SK-N-SH treated with all-trans-retinoic acid at 6 μM for 48 hours (cell line): Measurements from ENCODE around the gene ETS1.

ENCODE experiments used
- ATAC-seq: fragments of 200-7000 bp; cut with Tn5 transposase; 3 replicates; pipeline ENCODE4 v1.9.1; 2020; ENCODE audit warnings: mild to moderate bottlenecking, moderate library complexity
- ARNTL ChIP-seq: fragments of 450-650 bp; formaldehyde crosslinking; IDR thresholded peaks from 2 replicates; pipeline ENCODE4 v1.5.0; 2020; ENCODE audit warnings: low read depth, mild to moderate bottlenecking, moderate library complexity, borderline replicate concordance
- BACH2 ChIP-seq: fragments of 250-450 bp; sonication (Bioruptor Pico); IDR thresholded peaks from 2 replicates; pipeline ENCODE4 v1.9.0; 2021; ENCODE audit warnings: mild to moderate bottlenecking, borderline replicate concordance
- CREB5 ChIP-seq: fragments of 250-450 bp; sonication (Bioruptor Pico); IDR thresholded peaks from 2 replicates; pipeline ENCODE4 v1.5.1; 2020; ENCODE audit warnings: low read depth, mild to moderate bottlenecking, moderate library complexity
- CSDC2 ChIP-seq: fragments of 250-450 bp; sonication (Bioruptor Pico); IDR thresholded peaks from 2 replicates; pipeline ENCODE4 v1.5.0; 2020; ENCODE audit warnings: mild to moderate bottlenecking, moderate library complexity
- CSRNP3 ChIP-seq: fragments of 250-450 bp; sonication (Bioruptor Pico); IDR thresholded peaks from 2 replicates; pipeline ENCODE4 v1.5.1; 2021; ENCODE audit warnings: mild to moderate bottlenecking, moderate library complexity
- GLIS3 ChIP-seq: fragments of 250-450 bp; sonication (Bioruptor Pico); IDR thresholded peaks from 2 replicates; pipeline ENCODE4 v1.5.0; 2020; ENCODE audit warnings: mild to moderate bottlenecking, moderate library complexity
- OSR1 ChIP-seq: fragments of 250-450 bp; sonication (Bioruptor Pico); IDR thresholded peaks from 2 replicates; pipeline ENCODE4 v1.8.0; 2022; ENCODE audit warnings: moderate library complexity, mild to moderate bottlenecking, inconsistent platforms
- PPARA ChIP-seq: fragments of 250-450 bp; sonication (Bioruptor Pico); IDR thresholded peaks from 2 replicates; pipeline ENCODE4 v1.5.0; 2020; ENCODE audit warnings: mild to moderate bottlenecking, borderline replicate concordance
- RARB ChIP-seq: fragments of 250-450 bp; sonication (Bioruptor Pico); IDR thresholded peaks from 2 replicates; pipeline ENCODE4 v1.8.0; 2021; ENCODE audit warnings: mild to moderate bottlenecking, moderate library complexity
- SNAI2 ChIP-seq: fragments of 250-450 bp; sonication (Bioruptor Pico); IDR thresholded peaks from 2 replicates; pipeline ENCODE4 v1.5.0; 2020; ENCODE audit warnings: mild to moderate bottlenecking, moderate library complexity
- TCF4 ChIP-seq: fragments of 250-450 bp; sonication (Bioruptor Pico); IDR thresholded peaks from 2 replicates; pipeline ENCODE4 v1.8.0; 2021; ENCODE audit warnings: mild to moderate bottlenecking, moderate library complexity, borderline replicate concordance
- TOX ChIP-seq: fragments of 250-450 bp; sonication (Bioruptor Pico); IDR thresholded peaks from 2 replicates; pipeline ENCODE4 v1.8.0; 2021; ENCODE audit warnings: mild to moderate bottlenecking, moderate library complexity, borderline replicate concordance
- TSHZ2 ChIP-seq: fragments of 250-450 bp; sonication (Bioruptor Pico); IDR thresholded peaks from 2 replicates; pipeline ENCODE4 v1.5.0; 2020; ENCODE audit warnings: mild to moderate bottlenecking, moderate library complexity
- ZC3H10 ChIP-seq: fragments of 250-450 bp; sonication (Bioruptor Pico); IDR thresholded peaks from 2 replicates; pipeline ENCODE4 v1.5.1; 2021; ENCODE audit warnings: mild to moderate bottlenecking, moderate library complexity
- ZFP3 ChIP-seq: fragments of 250-450 bp; sonication (Bioruptor Pico); IDR thresholded peaks from 2 replicates; pipeline ENCODE4 v1.5.0; 2020; ENCODE audit warnings: mild to moderate bottlenecking, moderate library complexity
- ZFP30 ChIP-seq: fragments of 450-650 bp; formaldehyde crosslinking; IDR thresholded peaks from 2 replicates; pipeline ENCODE4 v1.5.0; 2022; ENCODE audit warnings: mild to moderate bottlenecking, moderate library complexity
- ZNF565 ChIP-seq: fragments of 450-650 bp; formaldehyde crosslinking; conservative IDR thresholded peaks from 2 replicates; pipeline ENCODE4 v1.5.0; 2020; ENCODE audit warnings: low read depth, mild to moderate bottlenecking, moderate library complexity
- ZNF70 ChIP-seq: fragments of 450-650 bp; formaldehyde crosslinking; IDR thresholded peaks from 2 replicates; pipeline ENCODE4 v1.5.0; 2020; ENCODE audit warnings: mild to moderate bottlenecking, moderate library complexity
- ZNF8 ChIP-seq: fragments of 450-650 bp; formaldehyde crosslinking; IDR thresholded peaks from 2 replicates; pipeline ENCODE4 v1.5.0; 2020; ENCODE audit warnings: mild to moderate bottlenecking, moderate library complexity
- TF ChIP-seq, protein P1 (sequence below): fragments of 250-450 bp; sonication (Bioruptor Pico); IDR thresholded peaks from 2 replicates; pipeline ENCODE4 v1.8.0; 2020; ENCODE audit warnings: mild to moderate bottlenecking, moderate library complexity, borderline replicate concordance
- TF ChIP-seq, protein P2 (sequence below): fragments of 250-450 bp; sonication (Bioruptor Pico); IDR thresholded peaks from 2 replicates; pipeline ENCODE4 v1.8.0; 2021; ENCODE audit warnings: low read depth, mild to moderate bottlenecking, moderate library complexity, borderline replicate concordance

Gene ETS1, protein sequence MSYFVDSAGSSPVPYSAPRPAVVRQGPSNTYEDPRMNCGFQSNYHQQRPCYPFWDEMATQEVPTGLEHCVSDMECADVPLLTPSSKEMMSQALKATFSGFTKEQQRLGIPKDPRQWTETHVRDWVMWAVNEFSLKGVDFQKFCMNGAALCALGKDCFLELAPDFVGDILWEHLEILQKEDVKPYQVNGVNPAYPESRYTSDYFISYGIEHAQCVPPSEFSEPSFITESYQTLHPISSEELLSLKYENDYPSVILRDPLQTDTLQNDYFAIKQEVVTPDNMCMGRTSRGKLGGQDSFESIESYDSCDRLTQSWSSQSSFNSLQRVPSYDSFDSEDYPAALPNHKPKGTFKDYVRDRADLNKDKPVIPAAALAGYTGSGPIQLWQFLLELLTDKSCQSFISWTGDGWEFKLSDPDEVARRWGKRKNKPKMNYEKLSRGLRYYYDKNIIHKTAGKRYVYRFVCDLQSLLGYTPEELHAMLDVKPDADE

DNA sequence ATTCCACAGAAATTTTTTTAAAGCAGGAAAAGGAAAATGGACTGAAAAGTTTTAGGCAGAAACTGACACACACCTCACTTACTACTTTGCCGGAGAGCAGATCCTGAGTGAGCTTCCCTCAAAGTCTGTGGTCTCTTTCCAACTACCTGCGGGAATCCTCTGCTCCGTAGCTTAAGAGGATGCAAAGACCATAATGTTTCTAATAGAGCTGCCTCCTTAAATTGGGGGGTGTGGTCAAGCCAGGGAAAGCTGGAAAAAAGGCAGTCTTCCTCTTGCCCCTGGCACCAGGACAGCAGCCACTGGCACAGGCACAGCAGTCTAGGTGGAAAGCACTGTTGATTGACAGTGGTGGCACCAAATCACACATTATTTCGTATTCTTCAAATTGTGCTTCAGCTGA, at the start of gene ETS1:
Gene ETS1, minus strand, starts transcription at position 144 of the 400 bp plus-strand sequence. CDS start 14,428 bp downstream, outside the sequence.
- no peak for ATAC-seq
- TF ChIP-seq PPARA (CRISPR knock-in tag) = no peak
- TF ChIP-seq TSHZ2 (CRISPR knock-in tag) = no peak

DNA sequence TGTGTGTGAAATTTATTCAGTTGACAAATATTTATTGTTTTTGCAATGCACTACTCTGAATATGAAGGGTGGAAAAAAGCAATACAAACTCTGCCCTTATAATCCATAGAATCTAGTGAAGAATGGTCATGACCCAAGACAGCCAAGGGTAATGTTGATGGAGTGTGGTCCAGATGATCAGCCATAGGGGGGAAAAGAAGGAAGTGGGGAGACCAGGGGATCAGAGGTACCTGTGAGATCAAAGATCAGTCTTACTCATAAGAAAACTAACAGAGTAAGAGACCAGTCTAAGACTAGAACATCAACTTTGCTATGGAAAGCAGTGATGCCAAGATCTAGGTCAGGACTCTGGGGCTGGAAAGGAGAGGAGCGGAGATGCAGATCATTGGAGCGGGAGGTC, 47.0 kb upstream of the ETS1 start:
- no peak for ATAC-seq
- TF ChIP-seq ZNF565 (CRISPR knock-in tag) (no peak), ZFP30 (CRISPR knock-in tag) (no peak), SNAI2 (no peak), CSDC2 (CRISPR knock-in tag) (no peak), ZNF8 (CRISPR knock-in tag) (no peak), CREB5 (CRISPR knock-in tag) (no peak), BACH2 (CRISPR knock-in tag) (no peak), ZC3H10 (CRISPR knock-in tag) (no peak), TOX (no peak), TSHZ2 (CRISPR knock-in tag) (no peak), PPARA (CRISPR knock-in tag) (no peak), CSRNP3 (no peak), OSR1 (CRISPR knock-in tag) (no peak)
- TF ChIP-seq, protein P1, sequence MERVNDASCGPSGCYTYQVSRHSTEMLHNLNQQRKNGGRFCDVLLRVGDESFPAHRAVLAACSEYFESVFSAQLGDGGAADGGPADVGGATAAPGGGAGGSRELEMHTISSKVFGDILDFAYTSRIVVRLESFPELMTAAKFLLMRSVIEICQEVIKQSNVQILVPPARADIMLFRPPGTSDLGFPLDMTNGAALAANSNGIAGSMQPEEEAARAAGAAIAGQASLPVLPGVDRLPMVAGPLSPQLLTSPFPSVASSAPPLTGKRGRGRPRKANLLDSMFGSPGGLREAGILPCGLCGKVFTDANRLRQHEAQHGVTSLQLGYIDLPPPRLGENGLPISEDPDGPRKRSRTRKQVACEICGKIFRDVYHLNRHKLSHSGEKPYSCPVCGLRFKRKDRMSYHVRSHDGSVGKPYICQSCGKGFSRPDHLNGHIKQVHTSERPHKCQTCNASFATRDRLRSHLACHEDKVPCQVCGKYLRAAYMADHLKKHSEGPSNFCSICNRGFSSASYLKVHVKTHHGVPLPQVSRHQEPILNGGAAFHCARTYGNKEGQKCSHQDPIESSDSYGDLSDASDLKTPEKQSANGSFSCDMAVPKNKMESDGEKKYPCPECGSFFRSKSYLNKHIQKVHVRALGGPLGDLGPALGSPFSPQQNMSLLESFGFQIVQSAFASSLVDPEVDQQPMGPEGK (CRISPR knock-in tag) = no peak

GRCh38 chr11:128633384-128633965, 46.1 kb upstream of the ETS1 start:
- no peak for ATAC-seq
- TF ChIP-seq CSRNP3 (no peak), TOX (no peak), ZNF70 (CRISPR knock-in tag) (no peak), PPARA (CRISPR knock-in tag) (no peak), ZC3H10 (CRISPR knock-in tag) (no peak), ZFP3 (CRISPR knock-in tag) (no peak), ZNF565 (CRISPR knock-in tag) (no peak), RARB (CRISPR knock-in tag) (no peak), TCF4 (CRISPR knock-in tag) (no peak), ARNTL (CRISPR knock-in tag) (no peak), BACH2 (CRISPR knock-in tag) (no peak), ZFP30 (CRISPR knock-in tag) (no peak), GLIS3 (CRISPR knock-in tag) (no peak)
- TF ChIP-seq, protein P2, sequence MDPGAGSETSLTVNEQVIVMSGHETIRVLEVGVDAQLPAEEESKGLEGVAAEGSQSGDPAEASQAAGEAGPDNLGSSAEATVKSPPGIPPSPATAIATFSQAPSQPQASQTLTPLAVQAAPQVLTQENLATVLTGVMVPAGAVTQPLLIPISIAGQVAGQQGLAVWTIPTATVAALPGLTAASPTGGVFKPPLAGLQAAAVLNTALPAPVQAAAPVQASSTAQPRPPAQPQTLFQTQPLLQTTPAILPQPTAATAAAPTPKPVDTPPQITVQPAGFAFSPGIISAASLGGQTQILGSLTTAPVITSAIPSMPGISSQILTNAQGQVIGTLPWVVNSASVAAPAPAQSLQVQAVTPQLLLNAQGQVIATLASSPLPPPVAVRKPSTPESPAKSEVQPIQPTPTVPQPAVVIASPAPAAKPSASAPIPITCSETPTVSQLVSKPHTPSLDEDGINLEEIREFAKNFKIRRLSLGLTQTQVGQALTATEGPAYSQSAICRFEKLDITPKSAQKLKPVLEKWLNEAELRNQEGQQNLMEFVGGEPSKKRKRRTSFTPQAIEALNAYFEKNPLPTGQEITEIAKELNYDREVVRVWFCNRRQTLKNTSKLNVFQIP (CRISPR knock-in tag) = no peak
